ENCODE measurements around the gene CHPF.

GRCh38 chr2:219545295-219545942 is 1.8 kb upstream of the CHPF start:
- TF ChIP-seq CTCF (IDR thresholded peaks at IDR 0.05 in 2 of 3, conservative IDR thresholded peaks at IDR 0.05 in 1 of 3; ENCODE audit: control insufficient read depth in 2 of 3, extremely low read depth in 1 of 3, insufficient read depth in 1 of 3, low read depth in 3 of 3, low read length in 3 of 3) (no peak), POLR2A (IDR thresholded peaks at IDR 0.05; ENCODE audit: low read depth, low read length) (no peak), ZNF274 (IDR thresholded peaks at IDR 0.05; ENCODE audit: insufficient read depth, insufficient read length) (no peak), ZZZ3 (IDR thresholded peaks at IDR 0.05; ENCODE audit: control insufficient read depth, insufficient read length, low read depth) (no peak), GABPA (IDR thresholded peaks at IDR 0.05; ENCODE audit: low read depth) (no peak), RAD21 (IDR thresholded peaks at IDR 0.05; ENCODE audit: insufficient read depth, low read depth, low read length) (no peak), YBX1 (IDR thresholded peaks at IDR 0.05) (no peak), REST (IDR thresholded peaks at IDR 0.05; ENCODE audit: low read depth, low read length) (no peak), HDGF (IDR thresholded peaks at IDR 0.05) (no peak), POU2F2 (IDR thresholded peaks at IDR 0.05; ENCODE audit: borderline replicate concordance, low read depth, low read length) (no peak), PML (IDR thresholded peaks at IDR 0.05; ENCODE audit: low read length) (no peak), ATF7 (IDR thresholded peaks at IDR 0.05; ENCODE audit: low read depth) (no peak), EZH2 (IDR thresholded peaks at IDR 0.05; ENCODE audit: borderline replicate concordance, control insufficient read depth, low read depth, low read length) (no peak), TAF1 (IDR thresholded peaks at IDR 0.05; ENCODE audit: borderline replicate concordance, low read depth, low read length) (no peak)

Measured in GM12878 (cell line).